ENCODE results near the gene WWP2. TPM values are rescaled to one million over a fixed set of nuclear protein-coding genes. Genes with fewer than 3 reads are reported as not detected.
"Not testable (repeated sequence)": the region's sequence is repeated elsewhere in the genome, so short reads cannot be mapped to it uniquely, and the experiment has no call there.

WWP2 gene
- total and polyA plus RNA-seq, 2 experiments from 2014 or later = 18.5 to 19.0 TPM

DNA sequence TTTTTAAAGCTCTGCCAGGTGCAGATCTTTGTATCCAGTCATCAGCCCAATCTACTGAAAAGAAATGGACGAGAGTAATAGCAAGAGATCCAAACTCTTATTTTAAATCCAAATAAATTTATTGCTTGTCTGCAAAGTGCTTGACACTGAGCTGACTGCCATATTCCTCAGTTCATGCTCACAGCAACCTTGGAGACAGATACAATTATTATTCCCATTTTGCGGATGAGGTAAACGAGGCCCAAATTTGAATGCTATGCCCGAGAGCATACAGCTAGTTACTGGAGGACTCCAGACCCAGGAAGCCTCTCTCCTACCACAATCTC lies 8.0 kb upstream of the WWP2 start:
- TF ChIP-seq EZH2 (IDR thresholded peaks at IDR 0.05; ENCODE audit: insufficient read depth, poor library complexity, severe bottlenecking) = no peak
- TF ChIP-seq EZH2phosphoT487 (IDR thresholded peaks at IDR 0.05; ENCODE audit: insufficient read depth, low read depth) = no peak
- peaks cover 57% of the 10 kb centered on the region for H3K79me2 ChIP-seq (ENCODE audit: insufficient read depth)
- in situ Hi-C loops (cut with MboI) = no loop called here
- peak overlapping the region; percentile 48 for H3K27ac ChIP-seq
- no peaks in the 10 kb centered on the region for H3K27me3 ChIP-seq (replicated peaks; ENCODE audit: insufficient read depth)
- H4K20me1 ChIP-seq (ENCODE audit: insufficient read depth) = no peaks in the 10 kb centered on the region
- H3K36me3 ChIP-seq (ENCODE audit: low read depth) = peaks cover 25% of the 10 kb centered on the region; the same call in 1 of the 2 replicates
- no peaks in the 10 kb centered on the region for H3K9me2 ChIP-seq (ENCODE audit: insufficient read depth)
- H3K4me3 ChIP-seq = peak overlapping the region; percentile 96
- WGBS, 2 experiments (ENCODE audit: low coverage in 1 of 2, low lambda C conversion rate in 2 of 2, missing lambda C conversion rate in 2 of 2) = 2 to 11% methylated on average over 4 of the region's 4 CpGs
- 0 out of 2 replicates have a peak, but pooled peaks cover 8% of the 10 kb centered on the region for H3K4me1 ChIP-seq (ENCODE audit: insufficient read depth)
- peak overlapping the region; percentile 85 for H2AFZ ChIP-seq
- H3F3A ChIP-seq (ENCODE audit: insufficient read depth) = no peaks in the 10 kb centered on the region
- H3K4me2 ChIP-seq (ENCODE audit: unreplicated experiment) = peak overlapping the region; percentile 87
- peak overlapping the region; percentile 87 for H3K9ac ChIP-seq
- DNase-seq = no peak
- H3K9me3 ChIP-seq (ENCODE audit: low read depth) = no peaks in the 10 kb centered on the region

DNA sequence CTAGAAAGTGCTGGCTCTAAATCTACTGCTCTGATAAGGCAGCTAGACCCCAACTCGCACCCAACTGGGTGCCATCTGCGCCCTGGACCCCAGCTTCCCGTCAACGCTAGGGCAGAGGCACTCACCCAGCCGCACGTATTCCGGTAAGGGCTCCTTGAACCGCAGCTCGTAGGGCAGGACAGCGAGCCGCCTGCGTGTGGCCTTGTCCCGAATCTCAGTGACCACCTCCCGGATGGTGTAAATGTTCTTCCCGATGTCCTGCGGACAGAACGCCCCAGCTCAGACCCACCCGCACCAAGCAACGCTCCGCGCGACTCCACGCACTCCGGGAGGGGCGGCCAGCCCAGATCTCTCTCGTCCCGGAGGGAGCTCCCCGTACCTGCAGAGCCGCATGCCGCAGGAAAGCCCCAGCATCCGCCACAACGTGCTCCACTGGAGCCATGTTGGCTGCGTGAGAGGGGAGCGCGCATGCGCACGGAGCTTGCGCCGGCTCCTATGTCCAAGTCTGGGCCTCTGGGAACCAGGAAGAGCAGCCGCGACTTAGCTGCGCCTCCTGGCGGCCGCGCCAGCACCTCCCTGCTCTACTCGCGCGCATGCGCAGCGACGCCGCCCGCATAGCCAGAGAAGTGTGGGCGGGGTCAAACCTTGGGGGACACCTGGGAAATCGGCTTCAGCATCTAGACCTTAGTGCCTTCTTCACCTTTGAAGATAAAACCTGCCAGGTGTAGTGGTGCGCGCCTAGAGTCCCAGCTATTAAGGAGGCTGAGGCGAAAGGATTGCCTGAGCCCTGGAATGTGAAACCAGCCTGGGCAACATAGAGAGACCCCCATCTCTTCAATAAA lies 7.4 kb upstream of the WWP2 start, which contains the start of gene NOB1:
TSS of gene NOB1 (minus strand) at position 458 of the 842 bp plus-strand sequence. CDS start at position 442, 16 bp downstream.
- peaks cover 51% of the 10 kb centered on the region for H3K79me2 ChIP-seq (ENCODE audit: insufficient read depth)
- peak within 1 kb of the TSS; percentile 87 for H3K9ac ChIP-seq
- H3K4me3 ChIP-seq = peak within 1 kb of the TSS; percentile 96
- H4K20me1 ChIP-seq (ENCODE audit: insufficient read depth) = no peaks in the 10 kb centered on the region
- no peaks in the 10 kb centered on the region for H3K27me3 ChIP-seq (replicated peaks; ENCODE audit: insufficient read depth)
- H3K4me1 ChIP-seq (ENCODE audit: insufficient read depth) = 0 out of 2 replicates have a peak, but pooled peaks cover 8% of the 10 kb centered on the region
- peak within 1 kb of the TSS; percentile 85 for H2AFZ ChIP-seq
- DNase-seq = peak; percentile 98
- H3K9me2 ChIP-seq (ENCODE audit: insufficient read depth) = no peaks in the 10 kb centered on the region
- peak within 1 kb of the TSS; percentile 87 for H3K4me2 ChIP-seq (ENCODE audit: unreplicated experiment)
- H3K9me3 ChIP-seq (ENCODE audit: low read depth) = no peaks in the 10 kb centered on the region
- TF ChIP-seq EZH2phosphoT487 (IDR thresholded peaks at IDR 0.05; ENCODE audit: insufficient read depth, low read depth) = no peak
- no peak for TF ChIP-seq EZH2 (IDR thresholded peaks at IDR 0.05; ENCODE audit: insufficient read depth, poor library complexity, severe bottlenecking)
- peaks cover 21% of the 10 kb centered on the region; the same call in 1 of the 2 replicates for H3K36me3 ChIP-seq (ENCODE audit: low read depth)
- peak within 1 kb of the TSS; percentile 48 for H3K27ac ChIP-seq
- H3F3A ChIP-seq (ENCODE audit: insufficient read depth) = no peaks in the 10 kb centered on the region
- in situ Hi-C loops (cut with MboI) = no loop called here
- WGBS, 2 experiments (ENCODE audit: low coverage in 1 of 2, low lambda C conversion rate in 2 of 2, missing lambda C conversion rate in 2 of 2) = 1% methylated on average over 57 to 58 of the region's 58 CpGs

DNA sequence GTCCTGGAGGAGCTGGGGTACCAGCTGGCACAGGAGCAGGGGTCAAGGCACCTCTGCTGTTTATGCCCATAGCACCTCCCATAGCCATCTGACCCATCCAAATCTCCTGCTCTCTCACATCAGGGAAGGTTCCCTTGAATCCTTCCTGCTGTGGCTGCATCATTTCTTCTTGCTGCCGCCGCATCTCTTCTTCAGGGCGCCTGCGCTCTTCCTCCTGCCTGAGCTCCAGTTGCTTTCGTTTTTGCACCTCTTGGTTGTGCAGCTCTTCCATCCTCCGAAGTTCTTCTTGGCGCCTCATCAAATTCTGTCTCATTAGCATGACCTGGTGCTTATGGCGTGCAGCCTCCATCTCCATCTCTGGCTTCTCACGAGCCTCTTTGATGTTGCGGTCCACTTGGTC lies 5.4 kb upstream of the WWP2 start:
- Histone ChIP-seq H2AFZ (no peak overlapping the region), H4K20me1 (ENCODE audit: insufficient read depth) (no peaks in the 10 kb centered on the region), H3K9me3 (ENCODE audit: low read depth) (no peaks in the 10 kb centered on the region), H3K4me2 (ENCODE audit: unreplicated experiment) (no peak overlapping the region), H3K27me3 (replicated peaks; ENCODE audit: insufficient read depth) (no peaks in the 10 kb centered on the region), H3F3A (ENCODE audit: insufficient read depth) (no peaks in the 10 kb centered on the region), H3K36me3 (ENCODE audit: low read depth) (peaks cover 7% of the 10 kb centered on the region; the same call in 1 of the 2 replicates), H3K4me1 (ENCODE audit: insufficient read depth) (0 out of 2 replicates have a peak, but pooled peaks cover 8% of the 10 kb centered on the region), H3K79me2 (ENCODE audit: insufficient read depth) (peaks cover 33% of the 10 kb centered on the region), H3K9me2 (ENCODE audit: insufficient read depth) (no peaks in the 10 kb centered on the region), H3K4me3 (no peak overlapping the region), H3K9ac (no peak overlapping the region), H3K27ac (no peak overlapping the region)
- no peak for DNase-seq
- in situ Hi-C loops (cut with MboI) = no loop called here
- TF ChIP-seq EZH2phosphoT487 (IDR thresholded peaks at IDR 0.05; ENCODE audit: insufficient read depth, low read depth) (no peak), EZH2 (IDR thresholded peaks at IDR 0.05; ENCODE audit: insufficient read depth, poor library complexity, severe bottlenecking) (no peak)
- WGBS, 2 experiments (ENCODE audit: low coverage in 1 of 2, low lambda C conversion rate in 2 of 2, missing lambda C conversion rate in 2 of 2) = 92 to 94% methylated on average over 10 of the region's 10 CpGs

DNA sequence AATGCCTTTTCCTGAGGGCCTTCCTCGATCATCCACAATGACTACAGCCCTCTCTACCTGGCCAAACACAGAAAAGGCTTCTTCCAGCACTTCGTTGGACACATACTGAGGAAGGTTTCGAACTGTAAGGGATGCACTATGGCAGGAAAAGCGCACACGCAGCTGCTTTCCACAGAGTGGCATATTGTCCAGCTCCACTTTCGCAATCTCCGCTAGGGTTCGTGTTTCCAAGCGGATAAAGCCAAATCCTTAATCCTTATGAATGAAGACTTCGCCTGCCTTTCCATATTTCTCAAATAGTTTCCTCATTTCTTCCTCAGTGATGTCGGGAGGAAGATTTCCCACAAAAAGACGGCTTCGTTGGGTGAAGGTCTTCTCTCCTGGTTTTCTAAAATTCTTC lies 4.8 kb upstream of the WWP2 start:
- H3K27me3 ChIP-seq (replicated peaks; ENCODE audit: insufficient read depth); H3K9me3 ChIP-seq (ENCODE audit: low read depth); H3K36me3 ChIP-seq (ENCODE audit: low read depth); H3K4me3 ChIP-seq; DNase-seq; in situ Hi-C loops (cut with MboI); H4K20me1 ChIP-seq (ENCODE audit: insufficient read depth); H3K27ac ChIP-seq; H2AFZ ChIP-seq; H3F3A ChIP-seq (ENCODE audit: insufficient read depth); H3K4me2 ChIP-seq (ENCODE audit: unreplicated experiment); H3K9me2 ChIP-seq (ENCODE audit: insufficient read depth); H3K9ac ChIP-seq; H3K4me1 ChIP-seq (ENCODE audit: insufficient read depth): not testable (repeated sequence)
- H3K79me2 ChIP-seq (ENCODE audit: insufficient read depth) = peaks cover 30% of the 10 kb centered on the region
- WGBS, 2 experiments (ENCODE audit: low coverage in 1 of 2, low lambda C conversion rate in 2 of 2, missing lambda C conversion rate in 2 of 2) = 76 to 77% methylated on average over 13 of the region's 13 CpGs
